GM23338 (cell line): ENCODE measurements around the gene ZNF280D. TPM values are rescaled to one million over a fixed set of nuclear protein-coding genes. Genes with fewer than 3 reads are reported as not detected.
A peak's percentile ranks its signal among the peaks of the same experiment; 100 is the strongest.

Source experiments
- ATAC-seq: fragments of 200-7000 bp; cut with Tn5 transposase; 3 replicates; pipeline ENCODE4 v1.9.1; 2020
- DNase-seq: peaks from one replicate; pipeline ENCODE4 v3.0.0-alpha.2; 2015; ENCODE audit warnings: low spot score
- H2AFZ ChIP-seq: fragments of 200-600 bp; sonication (generic); 2 replicates; pipeline ENCODE4 v1.8.0; 2016; ENCODE audit warnings: antibody characterized with exemption, mild to moderate bottlenecking, moderate library complexity
- H3F3A ChIP-seq: fragments of 200-600 bp; sonication (generic); replicated peaks from 2 replicates; pipeline ENCODE4 v1.8.0; 2017; ENCODE audit warnings: antibody characterized with exemption, mixed run types, low read depth
- H3K27ac ChIP-seq: fragments of 200-600 bp; sonication (generic); 2 replicates; pipeline ENCODE4 v1.6.1; 2016; ENCODE audit warnings: low read depth
- H3K27me3 ChIP-seq: fragments of 200-600 bp; sonication (generic); 2 replicates; pipeline ENCODE4 v1.8.0; 2016; ENCODE audit warnings: mild to moderate bottlenecking, mixed run types, moderate library complexity; ENCODE audit not compliant: insufficient read depth
- H3K36me3 ChIP-seq: fragments of 200-600 bp; sonication (generic); 2 replicates; pipeline ENCODE4 v1.8.0; 2016; ENCODE audit warnings: mild to moderate bottlenecking; ENCODE audit not compliant: insufficient read depth
- H3K4me1 ChIP-seq: fragments of 200-600 bp; sonication (generic); 2 replicates; pipeline ENCODE4 v1.8.0; 2016; ENCODE audit warnings: mild to moderate bottlenecking, moderate library complexity; ENCODE audit not compliant: insufficient read depth
- H3K4me2 ChIP-seq: fragments of 200-600 bp; sonication (generic); 2 replicates; pipeline ENCODE4 v1.7.1; 2017; ENCODE audit warnings: mixed run types
- H3K4me3 ChIP-seq: fragments of 200-600 bp; sonication (generic); 2 replicates; pipeline ENCODE4 v1.6.1; 2016; ENCODE audit warnings: mixed run types
- H3K79me2 ChIP-seq: fragments of 200-600 bp; sonication (generic); replicated peaks from 2 replicates; pipeline ENCODE4 v1.8.0; 2017; ENCODE audit warnings: mild to moderate bottlenecking; ENCODE audit not compliant: insufficient read depth
- H3K9me2 ChIP-seq: fragments of 200-600 bp; sonication (generic); 2 replicates; pipeline ENCODE4 v1.8.0; 2017; ENCODE audit not compliant: insufficient read depth
- H4K20me1 ChIP-seq: fragments of 200-600 bp; sonication (generic); replicated peaks from 2 replicates; pipeline ENCODE4 v1.8.0; 2017; ENCODE audit warnings: mild to moderate bottlenecking; ENCODE audit not compliant: insufficient read depth
- H3K27ac Mint-ChIP-seq: 2 replicates; pipeline ENCODE4 v1.8.0; 2020; ENCODE audit warnings: inconsistent platforms, mild to moderate bottlenecking, moderate library complexity, mixed read lengths
- H3K27me3 Mint-ChIP-seq: 3 replicates; pipeline ENCODE4 v1.8.0; 2022; ENCODE audit warnings: low read depth, mild to moderate bottlenecking, moderate library complexity, mixed read lengths, inconsistent platforms; ENCODE audit not compliant: insufficient read depth, poor library complexity
- H3K36me3 Mint-ChIP-seq: 3 replicates; pipeline ENCODE4 v1.8.0; 2021; ENCODE audit warnings: low read depth, mild to moderate bottlenecking, inconsistent platforms, moderate library complexity, mixed read lengths
- H3K4me1 Mint-ChIP-seq: 3 replicates; pipeline ENCODE4 v1.8.0; 2020; ENCODE audit warnings: mild to moderate bottlenecking, inconsistent platforms, mixed read lengths
- H3K4me3 Mint-ChIP-seq: 3 replicates; pipeline ENCODE4 v1.8.0; 2021; ENCODE audit warnings: moderate library complexity, mild to moderate bottlenecking, inconsistent platforms, mixed read lengths
- H3K9me3 Mint-ChIP-seq: 3 replicates; pipeline ENCODE4 v1.8.0; 2020; ENCODE audit warnings: moderate library complexity, mild to moderate bottlenecking, inconsistent platforms, mixed read lengths
- CREB1 ChIP-seq: fragments of 250-450 bp; sonication (Bioruptor Pico); IDR thresholded peaks from 2 replicates; pipeline ENCODE4 v1.5.0; 2020; ENCODE audit warnings: low read depth, mild to moderate bottlenecking, moderate library complexity
- NANOG ChIP-seq: IDR thresholded peaks from 2 replicates; pipeline ENCODE4 v1.6.1; 2016; ENCODE audit warnings: antibody characterized with exemption, borderline replicate concordance
- POLR2AphosphoS5 ChIP-seq: IDR thresholded peaks from 2 replicates; pipeline ENCODE4 v1.6.1; 2016; ENCODE audit warnings: antibody characterized with exemption, low read depth
- REST ChIP-seq: IDR thresholded peaks from one replicate; pipeline ENCODE4 v1.6.1; 2018; ENCODE audit warnings: antibody characterized with exemption; ENCODE audit not compliant: unreplicated experiment
- STAT1 ChIP-seq: IDR thresholded peaks from one replicate; pipeline ENCODE4 v1.6.1; 2016; ENCODE audit warnings: antibody characterized with exemption; ENCODE audit not compliant: unreplicated experiment
- ZNF331 ChIP-seq: fragments of 250-450 bp; sonication (Bioruptor Pico); IDR thresholded peaks from 2 replicates; pipeline ENCODE4 v1.5.0; 2020; ENCODE audit warnings: low read depth, mild to moderate bottlenecking, moderate library complexity
- ZNF462 ChIP-seq: fragments of 250-450 bp; sonication (Bioruptor Pico); IDR thresholded peaks from 2 replicates; pipeline ENCODE4 v1.5.0; 2020; ENCODE audit warnings: mild to moderate bottlenecking, moderate library complexity
- long read RNA-seq: library from polyadenylated mRNA; unstranded; transcript quantifications from one replicate; pipeline ENCODE4 v2.0.0, GENCODE V29; 2020; ENCODE audit not compliant: unreplicated experiment
- polyA plus RNA-seq: library from polyadenylated mRNA; unstranded; fragments of >200 nt; fragmentation: Nextera tagmentation; extraction: Ambion mirVana; gene quantifications from 2 replicates; pipeline ENCODE4 v1.2.1, GENCODE V29; 2016
- total RNA-seq: library from RNA; depleted of rRNA; stranded (reverse); fragments of >200 nt; shearing (Covaris generic); gene quantifications from 2 replicates; pipeline ENCODE4 v1.2.3, GENCODE V29; 2014; rRNA removed

ZNF280D gene
- total RNA-seq (32.5 and 34.1 TPM in 2 replicates), polyA plus RNA-seq (23.3 and 27.5 TPM in 2 replicates)
- long read RNA-seq, partial matches to known transcripts, result 6 of 7 reads
- long read RNA-seq, other reads (novel, unspliced or antisense), result 0 of 7 reads

- Histone ChIP-seq H3K79me2 (peaks cover 40% of the 10 kb centered on the region), H3K27ac (peak within 1 kb of the TSS; percentile 97), H3K4me2 (peak within 1 kb of the TSS; percentile 87), H2AFZ (peak within 1 kb of the TSS; percentile 83), H3K4me1 (peaks cover 40% of the 10 kb centered on the region), H3K27me3 (peaks cover 10% of the 10 kb centered on the region; the same call in 1 of the 2 replicates), H3K9me2 (peaks cover 5% of the 10 kb centered on the region; the same call in 1 of the 2 replicates), H3F3A (0 out of 2 replicates have a peak, but pooled peaks cover 3% of the 10 kb centered on the region), H3K4me3 (peak within 1 kb of the TSS; percentile 71), H3K36me3 (0 out of 2 replicates have a peak, but pooled peaks cover 3% of the 10 kb centered on the region), H4K20me1 (no peaks in the 10 kb centered on the region)
- Mint-ChIP-seq H3K9me3 (peaks cover 19% of the 10 kb centered on the region), H3K27ac (peak within 1 kb of the TSS; percentile 99), H3K36me3 (peaks cover 24% of the 10 kb centered on the region), H3K27me3 (peaks cover 11% of the 10 kb centered on the region), H3K4me3 (peak within 1 kb of the TSS; percentile 92), H3K4me1 (peaks cover 22% of the 10 kb centered on the region)
- TF ChIP-seq CREB1 (CRISPR knock-in tag) (peak; percentile 44; the same call in 1 of the 2 replicates), POLR2AphosphoS5 (peak; percentile 43), NANOG (no peak), STAT1 (no peak)
- peak; percentile 88 for ATAC-seq
- peak; percentile 86 for DNase-seq
Measured at GRCh38 chr15:56733136-56734012, at the start of gene ZNF280D. Gene ZNF280D, minus strand, starts transcription at chr15:56733509. Its CDS starts 26,400 bp downstream, at chr15:56707109.

GRCh38 chr15:56782306-56782705 is 49.0 kb upstream of the ZNF280D start:
- H3K27ac Mint-ChIP-seq, result no peak overlapping the region
- H3K27me3 Mint-ChIP-seq, result no peaks in the 10 kb centered on the region

More at GRCh38 chr15:56782306-56782705, 49.0 kb upstream of the ZNF280D start:
- H3K36me3 Mint-ChIP-seq, result peaks cover 3% of the 10 kb centered on the region; the same call in 2 of the 3 replicates
- H4K20me1 ChIP-seq, result no peaks in the 10 kb centered on the region
- no peak overlapping the region for H3K4me3 Mint-ChIP-seq
- H3K9me3 Mint-ChIP-seq, result peaks cover 7% of the 10 kb centered on the region; the same call in 2 of the 3 replicates
- H3K9me2 ChIP-seq, result peaks cover 26% of the 10 kb centered on the region; the same call in 1 of the 2 replicates
- no peaks in the 10 kb centered on the region for H3K79me2 ChIP-seq
- no peak overlapping the region for H3K27ac ChIP-seq
- H2AFZ ChIP-seq, result no peak overlapping the region; the same call in 1 of the 2 replicates
- no peak for ATAC-seq
- H3F3A ChIP-seq, result no peaks in the 10 kb centered on the region
- H3K36me3 ChIP-seq, result no peaks in the 10 kb centered on the region
- H3K4me1 Mint-ChIP-seq, result peaks cover 8% of the 10 kb centered on the region; the same call in 2 of the 3 replicates
- TF ChIP-seq ZNF462 (no peak), ZNF331 (CRISPR knock-in tag) (no peak), REST (no peak), CREB1 (CRISPR knock-in tag) (no peak), NANOG (no peak)
- H3K4me3 ChIP-seq, result no peak overlapping the region
- DNase-seq, result no peak
- H3K4me2 ChIP-seq, result no peak overlapping the region
- no peaks in the 10 kb centered on the region; the same call in 1 of the 2 replicates for H3K4me1 ChIP-seq
- no peaks in the 10 kb centered on the region for H3K27me3 ChIP-seq
